Gastroesophageal sphincter (tissue), 4 donors: ENCODE measurements around the gene STX5. TPM values are rescaled to one million over a fixed set of nuclear protein-coding genes. Genes with fewer than 3 reads are reported as not detected.

Experiments used
- ATAC-seq: fragments of 150-250 bp; one replicate; pipeline ENCODE4 v1.9.1; 2016; ENCODE audit warnings: mild to moderate bottlenecking, moderate library complexity
- H3K27ac ChIP-seq, 4 donors: fragments of 200-600 bp; sonication (generic) in 3 of 4; 1 replicate in 3 of 4; 2 replicates in 1 of 4; pipeline ENCODE4 v1.5.1; 2016 to 2019
- H3K27me3 ChIP-seq: fragments of 200-600 bp; sonication (generic); one replicate; pipeline ENCODE4 v1.5.1; 2019
- H3K36me3 ChIP-seq, 2 donors: fragments of 200-600 bp; sonication (generic); one replicate each; pipeline ENCODE4 v1.5.1; 2019; ENCODE audit warnings: control low read depth in 1 of 2
- H3K4me1 ChIP-seq, 3 donors: fragments of 200-600 bp; sonication (generic); 1 replicate in 2 of 3; 2 replicates in 1 of 3; pipeline ENCODE4 v1.5.1; 2016 to 2019; ENCODE audit warnings: control low read depth in 2 of 3
- H3K4me3 ChIP-seq, 2 donors: fragments of 200-600 bp; sonication (generic); one replicate each; pipeline ENCODE4 v1.5.1; 2019; ENCODE audit warnings: mild to moderate bottlenecking in 1 of 2, moderate library complexity in 1 of 2
- H3K9me3 ChIP-seq, 3 donors: fragments of 200-600 bp; sonication (generic); one replicate each; pipeline ENCODE4 v1.5.1; 2017 to 2019; ENCODE audit warnings: control low read depth in 2 of 3
- CTCF ChIP-seq, 4 experiments: fragments of 200-600 bp in 2 of 4; fragments of 450-650 bp in 2 of 4; sonication (generic) in 1 of 4; IDR thresholded peaks; one replicate each; pipeline ENCODE4 v1.5.1; 2017 to 2019; ENCODE audit warnings: antibody characterized with exemption in 4 of 4, mild to moderate bottlenecking in 2 of 4, moderate library complexity in 2 of 4
- EP300 ChIP-seq: sonication (generic); formaldehyde crosslinking; IDR thresholded peaks from one replicate; pipeline ENCODE4 v1.6.1; 2017; ENCODE audit warnings: antibody characterized with exemption, mild to moderate bottlenecking
- POLR2A ChIP-seq, 2 donors: fragments of 450-650 bp; IDR thresholded peaks; one replicate each; pipeline ENCODE4 v1.6.1; 2017; ENCODE audit warnings: antibody characterized with exemption in 2 of 2, mild to moderate bottlenecking in 2 of 2, moderate library complexity in 1 of 2
- POLR2AphosphoS5 ChIP-seq: sonication (generic); formaldehyde crosslinking; IDR thresholded peaks from one replicate; pipeline ENCODE4 v1.6.1; 2017; ENCODE audit warnings: antibody characterized with exemption
- WGBS, 2 donors: methylation state at CpG; one replicate each; pipeline ENCODE4 v1.1.5; 2018; ENCODE audit warnings: low coverage in 1 of 2; 5-methylcytosine and 5-hydroxymethylcytosine counted together
- total RNA-seq, 4 donors: library from RNA; depleted of rRNA; stranded (reverse); fragments of >200 nt; gene quantifications; one replicate each; pipeline ENCODE4 v1.1.0, GENCODE V29; 2016

The STX5 gene
- total RNA-seq, 4 donors from 2014 or later, result 23.3 to 31.6 (median 27.8) TPM

GRCh38 chr11:62804310-62805075 is 27.4 kb downstream of the STX5 start:
- TF ChIP-seq POLR2AphosphoS5, result no peak
- TF ChIP-seq POLR2A (IDR thresholded peaks at IDR 0.05), result no peak
- no peak for TF ChIP-seq CTCF (IDR thresholded peaks at IDR 0.05)
- no peak for TF ChIP-seq EP300
- ATAC-seq, result peak; percentile 4
- Histone ChIP-seq H3K4me1 (peaks cover 0 to 43% (median 13%) of the 10 kb centered on the region in 3 donors), H3K27ac (peak overlapping the region; percentile 85 to 98 (median 96)), H3K36me3 (peaks cover 0 to 53% of the 10 kb centered on the region in 2 donors), H3K27me3 (no peaks in the 10 kb centered on the region), H3K9me3 (no peaks in the 10 kb centered on the region), H3K4me3 (peak overlapping the region; percentile 77 to 99)
- 3 to 5% methylated on average over 9 to 10 of the region's 14 CpGs for WGBS, 2 donors

GRCh38 chr11:62801071-62801470 is 30.8 kb downstream of the STX5 start:
- no peak overlapping the region for H3K27ac ChIP-seq
- no peak for TF ChIP-seq EP300
- no peak for TF ChIP-seq POLR2A (IDR thresholded peaks at IDR 0.05)
- no peak for TF ChIP-seq POLR2AphosphoS5
- no peak for TF ChIP-seq CTCF (IDR thresholded peaks at IDR 0.05)
- peaks cover 0 to 77% of the 10 kb centered on the region in 2 donors for H3K36me3 ChIP-seq

GRCh38 chr11:62799486-62799885 is 32.4 kb downstream of the STX5 start:
- WGBS, 2 donors, result 77 to 100% methylated on average over 1 to 5 of the region's 10 CpGs
- H3K27me3 ChIP-seq, result no peaks in the 10 kb centered on the region
- ATAC-seq, result no peak
- H3K4me3 ChIP-seq, result no peak overlapping the region
- no peaks in the 10 kb centered on the region for H3K9me3 ChIP-seq
- no peak for TF ChIP-seq EP300
- TF ChIP-seq POLR2A (IDR thresholded peaks at IDR 0.05), result no peak
- no peak for TF ChIP-seq POLR2AphosphoS5
- TF ChIP-seq CTCF (IDR thresholded peaks at IDR 0.05), result no peak
- H3K36me3 ChIP-seq, result peaks cover 0 to 93% of the 10 kb centered on the region in 2 donors
- H3K4me1 ChIP-seq, result peaks cover 0 to 27% (median 7%) of the 10 kb centered on the region in 3 donors
- H3K27ac ChIP-seq, result no peak overlapping the region

More at GRCh38 chr11:62801071-62801470, 30.8 kb downstream of the STX5 start:
- ATAC-seq, result no peak
- no peak overlapping the region for H3K4me3 ChIP-seq
- H3K27me3 ChIP-seq, result no peaks in the 10 kb centered on the region
- H3K4me1 ChIP-seq, result peaks cover 0 to 34% (median 10%) of the 10 kb centered on the region in 3 donors
- no peaks in the 10 kb centered on the region for H3K9me3 ChIP-seq
- 81 to 85% methylated on average over 3 to 4 of the region's 4 CpGs for WGBS, 2 donors

- Histone ChIP-seq H3K27ac (no peak overlapping the region), H3K4me1 (peaks cover 5 to 16% (median 9%) of the 10 kb centered on the region in 3 donors), H3K4me3 (no peak overlapping the region), H3K36me3 (peaks cover 0 to 93% of the 10 kb centered on the region in 2 donors), H3K9me3 (no peaks in the 10 kb centered on the region), H3K27me3 (no peaks in the 10 kb centered on the region)
- WGBS, 2 donors, result 93 to 100% methylated on average over 1 to 2 of the region's 7 CpGs
- TF ChIP-seq CTCF (IDR thresholded peaks at IDR 0.05) (no peak), EP300 (no peak), POLR2AphosphoS5 (no peak), POLR2A (IDR thresholded peaks at IDR 0.05) (no peak)
- ATAC-seq, result no peak
These were observed 35.6 kb downstream of the STX5 start for GRCh38 chr11:62796281-62796680.
